MCF 10A (cell line): ENCODE measurements around the gene GCSAM. TPM values are rescaled to one million over a fixed set of nuclear protein-coding genes. Genes with fewer than 3 reads are reported as not detected.

ENCODE experiments used
- BruUV-seq: library from RNA; stranded (reverse); fragments of 400-500 nt; replicated peaks from 2 replicates; lab custom pipeline; 2021; lab: Mats Ljungman, UMichigan
- CTCF ChIA-PET: fragments of 300-600 bp; sonication (Branson Sonifier 250); formaldehyde crosslinking; extraction: SDS; loops from one replicate; lab custom pipeline; 2021; ENCODE audit warnings: antibody characterized with exemption, inconsistent platforms; lab: Yijun Ruan, JAX
- POLR2A ChIA-PET: fragments of 300-600, 350-650 bp; sonication (Branson Sonifier 250); formaldehyde crosslinking; extraction: SDS; loops from one replicate; lab custom pipeline; 2020; ENCODE audit warnings: antibody characterized with exemption, inconsistent platforms; lab: Yijun Ruan, JAX
- DNase-seq: peaks from one replicate; pipeline ENCODE4 v3.0.0-alpha.2; 2018; ENCODE audit not compliant: unreplicated experiment
- H3K27ac Mint-ChIP-seq: one replicate; pipeline ENCODE4 v1.8.0; 2022; ENCODE audit warnings: mild to moderate bottlenecking, low read depth, mixed read lengths; ENCODE audit not compliant: unreplicated experiment
- H3K27me3 Mint-ChIP-seq: one replicate; pipeline ENCODE4 v1.8.0; 2022; ENCODE audit warnings: mixed read lengths; ENCODE audit not compliant: insufficient read depth, unreplicated experiment
- H3K36me3 Mint-ChIP-seq: one replicate; pipeline ENCODE4 v1.8.0; 2022; ENCODE audit warnings: mild to moderate bottlenecking, moderate library complexity, mixed read lengths; ENCODE audit not compliant: insufficient read depth, unreplicated experiment
- H3K4me1 Mint-ChIP-seq: one replicate; pipeline ENCODE4 v1.8.0; 2022; ENCODE audit warnings: mixed read lengths; ENCODE audit not compliant: insufficient read depth, unreplicated experiment
- H3K4me3 Mint-ChIP-seq: one replicate; pipeline ENCODE4 v1.8.0; 2022; ENCODE audit warnings: mild to moderate bottlenecking, moderate library complexity, mixed read lengths; ENCODE audit not compliant: unreplicated experiment
- H3K9me3 Mint-ChIP-seq: one replicate; pipeline ENCODE4 v1.8.0; 2022; ENCODE audit warnings: mixed read lengths; ENCODE audit not compliant: unreplicated experiment
- intact Hi-C: fragments of 100-400 bp; cut with micrococcal nuclease; formaldehyde crosslinking; loops from 2 replicates; pipeline ENCODE4 v1.14.1; 2022
- total RNA-seq: library from RNA; stranded (reverse); gene quantifications from 2 replicates; pipeline ENCODE4 v1.2.3, GENCODE V29; 2022
- TF ChIP-seq, protein P1 (sequence below): fragments of 200-600 bp; IDR thresholded peaks from one replicate; pipeline ENCODE4 v1.8.0; 2022; ENCODE audit warnings: antibody characterized with exemption, mild to moderate bottlenecking; ENCODE audit not compliant: unreplicated experiment

The GCSAM gene
- total RNA-seq, 1 experiment from 2014 or later: 0.63 TPM

DNA sequence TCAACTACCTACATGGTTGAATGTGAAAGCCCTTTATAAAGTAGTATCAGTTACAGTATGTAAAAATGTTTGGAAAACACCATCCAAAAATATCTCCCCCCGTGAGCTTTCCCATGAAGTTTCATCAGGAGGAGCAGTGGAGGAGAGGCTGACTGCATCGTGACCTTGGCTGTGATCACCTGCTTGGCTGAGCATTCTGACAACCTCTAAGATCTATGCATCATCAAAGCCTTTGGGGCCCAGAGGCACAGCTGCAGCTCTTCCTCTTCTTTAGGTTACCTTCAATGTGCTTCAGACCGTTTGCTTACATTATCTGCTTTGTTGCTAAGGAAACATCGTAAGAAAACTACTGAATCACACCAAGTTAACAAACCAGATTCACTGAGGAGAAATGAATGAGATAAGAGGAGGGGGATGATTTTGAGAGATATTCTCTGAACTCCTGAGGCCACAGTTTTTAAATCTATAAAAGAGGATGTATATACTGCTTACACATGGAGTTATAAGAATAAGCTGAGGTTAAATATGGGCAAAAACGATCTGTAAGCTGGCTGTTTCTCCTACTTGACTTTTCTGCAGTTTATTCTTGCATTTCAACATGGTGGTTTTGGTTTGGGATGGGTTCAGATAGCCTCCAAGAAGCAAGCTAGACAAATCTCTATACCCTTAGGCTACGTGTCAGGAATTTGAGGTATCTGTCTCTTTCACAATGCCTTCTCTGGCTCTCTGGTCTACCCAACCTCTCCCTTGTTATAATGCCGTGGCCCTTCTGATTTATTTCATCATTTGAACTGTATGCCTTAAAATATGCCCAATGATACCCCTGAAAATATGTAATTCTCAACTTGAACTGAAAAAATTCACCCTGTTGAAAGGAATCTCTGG is 4.0 kb downstream of the GCSAM start:
- no peaks in the 10 kb centered on the region for H3K9me3 Mint-ChIP-seq
- H3K36me3 Mint-ChIP-seq: peaks cover 7% of the 10 kb centered on the region
- H3K4me3 Mint-ChIP-seq: peak overlapping the region; percentile 55
- POLR2A ChIA-PET: interaction anchor here (0.6 to 1.3 kb wide), 7 partner anchors 24 to 432 kb away, joined by 3 to 5 read pairs (median 3); no protein-coding TSS in a partner anchor
- peak overlapping the region; percentile 97 for H3K27ac Mint-ChIP-seq
- CTCF ChIA-PET: interaction anchor here (0.6 to 5.8 kb wide), 6 partner anchors 9 to 391 kb away, joined by 3 to 42 read pairs (median 3); no protein-coding TSS in a partner anchor
- TF ChIP-seq, protein P1, sequence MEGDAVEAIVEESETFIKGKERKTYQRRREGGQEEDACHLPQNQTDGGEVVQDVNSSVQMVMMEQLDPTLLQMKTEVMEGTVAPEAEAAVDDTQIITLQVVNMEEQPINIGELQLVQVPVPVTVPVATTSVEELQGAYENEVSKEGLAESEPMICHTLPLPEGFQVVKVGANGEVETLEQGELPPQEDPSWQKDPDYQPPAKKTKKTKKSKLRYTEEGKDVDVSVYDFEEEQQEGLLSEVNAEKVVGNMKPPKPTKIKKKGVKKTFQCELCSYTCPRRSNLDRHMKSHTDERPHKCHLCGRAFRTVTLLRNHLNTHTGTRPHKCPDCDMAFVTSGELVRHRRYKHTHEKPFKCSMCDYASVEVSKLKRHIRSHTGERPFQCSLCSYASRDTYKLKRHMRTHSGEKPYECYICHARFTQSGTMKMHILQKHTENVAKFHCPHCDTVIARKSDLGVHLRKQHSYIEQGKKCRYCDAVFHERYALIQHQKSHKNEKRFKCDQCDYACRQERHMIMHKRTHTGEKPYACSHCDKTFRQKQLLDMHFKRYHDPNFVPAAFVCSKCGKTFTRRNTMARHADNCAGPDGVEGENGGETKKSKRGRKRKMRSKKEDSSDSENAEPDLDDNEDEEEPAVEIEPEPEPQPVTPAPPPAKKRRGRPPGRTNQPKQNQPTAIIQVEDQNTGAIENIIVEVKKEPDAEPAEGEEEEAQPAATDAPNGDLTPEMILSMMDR: no peak
- H3K4me1 Mint-ChIP-seq: peaks cover 36% of the 10 kb centered on the region
- no peaks in the 10 kb centered on the region for H3K27me3 Mint-ChIP-seq
- intact Hi-C loops: no loop called here
- no TSS peak for BruUV-seq
- DNase-seq: peak; percentile 78

DNA sequence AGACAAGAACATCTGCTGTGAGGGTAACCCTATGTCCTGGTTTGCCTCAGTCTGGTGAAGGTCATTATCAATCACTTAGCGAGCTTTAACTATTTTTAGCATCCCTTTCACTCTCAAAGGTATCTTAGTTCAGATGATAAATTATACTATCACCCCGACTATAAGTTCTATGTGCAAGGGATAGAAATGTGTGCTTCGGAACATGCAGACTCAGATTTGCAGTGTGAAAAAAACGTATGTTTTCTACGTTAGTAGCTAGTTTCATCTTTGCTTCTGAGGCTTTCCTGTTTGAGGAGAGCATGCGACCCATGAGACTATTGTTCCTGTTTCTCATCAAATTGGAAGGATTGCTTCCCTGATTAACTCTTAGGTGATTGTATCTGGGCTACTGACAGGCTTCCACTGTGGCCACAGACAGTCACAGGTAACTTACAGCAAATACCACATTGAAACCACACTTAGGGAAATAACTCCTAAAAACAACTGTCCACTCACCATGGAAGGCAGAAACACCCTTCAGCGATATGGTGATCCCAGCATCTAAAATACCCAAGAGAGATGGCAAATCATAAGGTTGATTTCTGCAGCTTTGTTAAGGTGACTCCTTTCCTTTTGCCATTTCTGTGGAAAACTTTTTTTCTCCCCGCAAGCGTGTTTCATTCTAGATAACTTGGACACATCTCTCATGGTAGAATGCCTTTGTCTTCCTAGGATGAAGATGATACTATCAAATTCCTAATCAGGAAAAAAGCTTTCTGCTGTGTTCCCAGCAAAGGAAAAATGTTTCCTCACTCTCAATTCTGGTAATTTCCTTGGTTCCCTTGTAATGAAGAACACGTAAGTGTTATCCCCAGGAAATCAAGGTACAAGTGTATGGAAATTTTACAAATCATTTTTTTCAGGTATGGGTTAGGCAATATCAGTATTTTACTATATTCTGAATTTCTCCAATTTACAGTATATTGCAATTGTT is 5.2 kb downstream of the GCSAM start:
- ChIA-PET POLR2A (interaction anchor here (1.2 kb wide), 1 partner anchor 17 kb away, joined by 3 read pairs; no protein-coding TSS in a partner anchor), CTCF (interaction anchor here (0.6 to 5.8 kb wide), 6 partner anchors 9 to 96 kb away, joined by 3 to 42 read pairs (median 3); no protein-coding TSS in a partner anchor)
- DNase-seq: no peak
- BruUV-seq: no TSS peak
- H3K27ac Mint-ChIP-seq: no peak overlapping the region
- H3K9me3 Mint-ChIP-seq: no peaks in the 10 kb centered on the region
- H3K27me3 Mint-ChIP-seq: no peaks in the 10 kb centered on the region
- peaks cover 28% of the 10 kb centered on the region for H3K4me1 Mint-ChIP-seq
- no peak overlapping the region for H3K4me3 Mint-ChIP-seq
- TF ChIP-seq, protein P1: no peak
- intact Hi-C loops: no loop called here
- H3K36me3 Mint-ChIP-seq: peaks cover 11% of the 10 kb centered on the region

DNA sequence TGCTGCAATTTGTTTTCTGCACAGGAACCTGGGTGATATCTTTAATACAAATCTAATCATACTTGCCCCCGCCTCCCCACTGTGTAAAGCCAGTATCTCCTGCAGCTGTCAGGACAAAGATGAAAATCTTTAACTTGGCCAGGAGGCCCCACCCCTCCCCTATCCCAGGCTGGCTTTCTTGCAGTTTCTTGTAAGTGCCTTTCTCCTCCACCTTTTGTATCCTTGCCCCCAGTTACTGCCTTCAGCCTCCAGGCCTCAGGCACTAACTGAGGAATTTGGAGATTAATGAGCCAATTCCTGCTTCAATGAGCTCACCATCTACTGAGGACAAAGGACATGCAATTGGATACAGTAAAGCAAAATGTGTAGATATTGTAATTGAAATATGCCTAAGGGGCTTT is 6.5 kb downstream of the GCSAM start:
- ChIA-PET CTCF (interaction anchor here (0.8 to 5.8 kb wide), 4 partner anchors 9 to 167 kb away, joined by 3 to 42 read pairs (median 4); partner anchors contain the start of gene SLC9C1), POLR2A (no interaction called here)
- Mint-ChIP-seq H3K4me1 (peaks cover 25% of the 10 kb centered on the region), H3K9me3 (no peaks in the 10 kb centered on the region), H3K27me3 (no peaks in the 10 kb centered on the region), H3K36me3 (peaks cover 12% of the 10 kb centered on the region), H3K4me3 (no peak overlapping the region), H3K27ac (peak overlapping the region; percentile 46)
- no peak for DNase-seq
- BruUV-seq: no TSS peak
- intact Hi-C loops: no loop called here
- TF ChIP-seq, protein P1: no peak
